Epidermal melanocyte (primary cell): ENCODE results near the gene CACTIN.

Source experiments
- DNase-seq: peaks from one replicate; pipeline ENCODE4 v3.0.0; 2011; ENCODE audit warnings: low spot score; ENCODE audit not compliant: insufficient read length

Gene CACTIN

DNA sequence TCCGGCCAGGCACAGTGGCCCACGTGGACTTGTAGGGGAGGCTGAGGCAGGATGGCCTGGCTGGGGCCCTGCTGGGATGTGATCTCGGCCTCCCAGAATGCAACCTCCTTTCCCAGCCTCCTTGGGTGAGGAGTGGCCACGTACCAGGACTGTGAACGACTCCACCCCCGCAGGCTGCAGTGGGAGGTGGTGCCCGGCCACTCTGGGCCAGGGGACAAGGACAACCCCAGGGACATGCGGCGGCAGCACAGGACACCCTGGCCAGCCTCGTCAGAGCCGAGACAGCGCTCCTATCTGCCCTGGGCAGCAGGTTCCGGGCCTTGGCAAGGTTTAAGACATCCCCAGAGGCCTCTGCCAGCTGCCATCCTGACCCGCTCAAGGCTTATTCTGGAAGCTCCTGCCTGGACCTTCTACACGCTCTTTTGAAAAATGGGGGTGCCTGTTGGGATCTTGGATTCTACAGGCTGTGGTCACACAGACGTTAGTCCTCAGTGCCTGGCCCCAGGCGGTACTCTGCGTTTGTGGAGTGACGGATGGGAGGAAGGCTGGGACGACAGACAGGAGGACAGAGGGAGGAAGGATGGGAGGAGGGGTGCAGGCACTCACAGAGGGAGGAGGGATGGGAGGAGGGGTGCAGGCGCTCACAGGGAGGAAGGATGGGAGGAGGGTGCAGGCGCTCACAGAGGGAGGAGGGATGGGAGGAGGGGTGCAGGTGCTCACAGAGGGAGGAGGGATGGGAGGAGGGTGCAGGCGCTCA is 19.9 kb upstream of the CACTIN start:
- DNase-seq = no peak

DNA sequence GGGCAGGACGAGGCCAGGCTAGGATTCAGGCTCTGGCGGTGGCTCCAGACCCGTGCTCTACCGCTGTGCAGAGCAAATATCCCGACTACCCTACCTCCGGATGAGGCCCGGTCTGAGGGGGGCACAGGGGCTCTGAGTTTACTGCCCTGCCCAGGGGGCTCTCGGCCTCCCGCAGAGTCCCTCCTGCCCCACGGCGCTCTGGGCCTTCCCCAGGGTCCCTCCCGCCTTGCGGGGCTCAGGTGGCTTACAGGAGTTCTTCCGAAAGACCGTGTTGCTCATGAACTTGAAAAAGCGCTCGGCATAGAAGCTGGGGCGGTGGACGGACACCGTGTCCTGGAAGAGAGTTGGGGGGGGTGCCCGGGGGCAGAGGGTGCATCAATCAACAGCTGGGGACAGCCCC is 19.1 kb upstream of the CACTIN start:
- no peak for DNase-seq

DNA sequence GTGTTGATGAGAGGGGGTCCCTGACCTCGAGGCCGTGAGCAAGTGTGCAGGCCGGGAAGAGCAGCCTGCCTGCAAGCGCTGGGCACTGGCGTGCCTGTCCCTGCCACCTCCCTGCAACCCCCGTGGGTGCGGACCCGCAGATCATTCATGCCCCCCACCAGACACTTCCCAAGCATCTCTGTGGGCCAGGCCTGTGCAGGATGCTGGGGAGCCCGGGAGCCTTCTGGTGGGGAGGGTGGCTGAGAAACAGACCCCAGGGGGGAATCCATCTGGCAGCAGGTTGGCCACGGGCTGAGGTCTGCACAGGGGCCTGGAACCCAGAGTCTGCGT is 18.4 kb upstream of the CACTIN start:
- DNase-seq = no peak

DNA sequence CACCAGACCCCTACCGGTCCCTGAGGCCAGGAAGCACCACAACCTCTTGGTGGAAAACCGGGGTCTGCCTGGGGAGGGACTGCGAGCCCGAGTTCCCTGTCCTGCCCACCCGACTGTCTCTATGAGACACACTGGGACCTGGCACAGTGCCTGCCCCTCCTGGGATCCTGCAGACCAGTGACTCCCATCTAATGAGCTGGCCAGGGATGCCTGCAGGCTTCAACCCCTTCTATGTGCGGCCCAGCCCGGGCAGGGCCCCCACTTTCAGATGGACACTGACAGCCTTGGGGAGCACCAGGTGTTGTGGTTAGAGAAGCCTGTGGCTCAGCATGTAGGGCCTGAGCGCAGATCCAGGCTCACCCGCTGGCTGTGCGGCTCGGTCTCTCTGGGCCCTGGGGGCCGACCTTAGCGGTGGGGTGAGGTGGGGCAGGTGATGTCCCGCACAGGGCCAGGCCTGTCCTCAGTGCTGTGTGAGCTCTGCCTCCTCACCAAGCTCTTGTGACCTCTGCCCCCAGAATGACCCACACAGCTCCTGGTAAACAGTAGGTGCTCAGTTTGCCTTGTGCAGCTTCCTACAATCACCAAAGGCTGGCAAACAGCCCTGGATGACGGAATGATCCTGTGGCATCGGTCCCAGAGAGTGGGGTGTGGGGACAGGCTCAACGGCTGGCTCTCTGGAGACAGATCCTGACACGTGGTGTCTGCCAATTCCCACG is 17.9 kb upstream of the CACTIN start:
- no peak for DNase-seq

DNA sequence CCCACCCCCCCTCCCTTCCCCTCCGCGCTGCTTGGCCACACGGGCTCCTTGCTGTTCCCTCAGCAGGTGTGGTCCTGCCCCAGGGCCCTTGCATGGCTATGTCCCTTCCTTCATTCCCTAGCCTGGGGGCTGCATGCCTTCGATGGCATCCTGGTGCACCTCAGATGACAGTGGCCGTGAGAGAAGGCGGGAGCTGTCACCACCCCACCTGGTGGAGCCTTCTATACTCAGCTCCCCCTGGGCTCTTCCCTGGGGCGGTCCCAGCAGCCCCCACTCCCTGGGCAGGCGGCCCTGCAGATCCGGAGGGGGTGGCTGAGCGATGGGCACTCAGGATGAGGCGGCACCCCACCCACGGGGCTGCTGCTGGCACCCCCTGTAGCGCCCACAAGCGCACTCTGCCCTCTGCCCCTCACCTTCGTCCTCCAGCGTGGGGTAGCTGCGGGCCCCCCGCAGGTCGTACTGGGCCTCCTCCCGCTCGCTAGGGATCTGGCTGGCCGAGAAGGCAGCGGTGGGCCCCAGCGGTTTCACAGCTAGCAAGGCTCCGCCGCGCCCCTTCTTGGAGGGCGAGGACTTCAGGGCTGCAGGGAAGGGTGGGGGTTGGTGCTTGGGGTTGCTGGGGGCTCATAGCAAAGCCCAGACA is 17.2 kb upstream of the CACTIN start:
- DNase-seq = no peak

DNA sequence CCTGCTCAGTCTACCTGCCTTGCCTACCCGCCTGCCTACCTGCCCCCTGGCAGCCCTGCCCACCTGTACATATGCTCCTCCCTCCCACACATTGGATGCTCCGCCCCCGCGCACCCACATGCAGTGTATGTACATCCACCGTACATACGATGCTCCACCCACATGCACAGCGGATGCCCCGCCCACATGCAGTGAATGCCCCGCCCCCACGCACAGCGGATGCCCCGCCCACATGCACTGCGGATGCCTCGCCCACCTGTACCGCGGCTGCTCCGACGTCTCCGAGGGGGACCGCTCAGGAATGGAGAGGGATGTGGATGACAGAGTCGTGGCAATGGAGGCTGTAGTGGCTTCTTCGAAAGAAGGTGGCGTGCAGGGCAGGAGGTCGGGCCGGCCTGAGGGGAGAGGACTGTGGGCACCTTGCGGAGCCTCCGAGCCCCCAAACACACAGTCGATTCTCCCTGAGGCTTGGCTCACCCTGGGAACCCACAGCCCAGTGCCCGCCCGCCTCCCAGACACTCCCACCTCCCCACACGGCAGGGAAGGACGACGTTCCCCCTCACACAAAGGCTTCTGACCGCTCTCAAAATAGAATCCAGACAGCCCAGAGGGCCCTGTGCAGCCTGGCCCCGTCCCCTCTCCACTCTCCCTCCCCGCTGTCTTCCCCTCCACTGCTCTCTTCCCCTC is 16.5 kb upstream of the CACTIN start:
- no peak for DNase-seq

DNA sequence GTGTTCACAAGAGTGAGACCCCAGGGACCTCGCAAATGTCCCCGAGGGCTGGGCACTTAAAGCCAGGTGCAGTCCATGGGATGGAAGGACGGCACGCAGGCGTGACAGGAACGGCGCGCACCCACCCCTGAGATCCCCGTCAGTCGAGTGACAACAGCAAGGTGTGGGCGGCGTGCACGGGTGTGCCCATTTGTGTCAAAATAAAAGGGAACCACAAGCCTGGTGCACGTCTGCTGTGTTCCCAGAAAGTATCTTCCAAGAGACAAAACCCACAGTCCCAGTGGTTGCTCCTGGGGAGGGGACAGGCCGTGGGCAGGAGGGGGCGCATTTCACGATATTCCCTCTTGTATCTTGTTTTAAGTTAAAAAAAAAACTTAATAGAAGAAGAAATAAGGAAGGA is 15.7 kb upstream of the CACTIN start:
- DNase-seq = no peak

DNA sequence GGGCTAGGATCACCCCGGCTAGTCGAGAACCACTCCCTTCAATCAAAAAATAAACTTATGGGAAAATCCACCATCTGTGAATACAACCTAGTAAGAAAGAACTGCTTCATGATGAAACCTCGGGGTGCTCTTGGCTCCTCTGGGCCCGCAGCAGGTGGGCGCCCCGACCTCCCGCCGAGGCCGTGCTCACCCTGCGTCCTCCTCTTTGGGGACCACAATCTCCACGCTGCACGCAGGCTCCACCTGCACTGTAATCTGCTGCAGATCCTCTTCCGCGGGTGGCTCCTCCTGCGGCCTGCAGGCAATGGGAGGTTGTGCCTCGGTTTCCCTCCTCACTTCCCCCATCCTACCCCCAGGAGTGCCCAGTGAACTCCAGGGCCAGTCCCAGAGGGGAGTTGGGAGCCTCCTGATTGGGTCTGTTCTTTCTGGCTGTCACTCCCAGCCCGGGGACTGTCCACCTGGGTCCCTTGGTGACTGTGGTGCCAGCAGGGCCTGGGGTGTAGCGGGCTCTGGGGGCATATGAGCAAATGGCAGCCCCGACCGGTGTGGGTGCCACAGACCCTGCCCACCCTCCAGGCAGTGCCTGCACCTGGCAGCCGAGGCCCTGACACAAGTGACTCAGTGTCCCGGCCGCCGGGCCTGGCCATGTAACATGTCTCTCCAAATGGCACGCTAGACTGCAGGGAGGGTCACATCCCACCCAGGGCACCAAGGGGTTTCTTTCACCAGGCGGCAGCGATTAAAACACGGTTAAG is 15.1 kb upstream of the CACTIN start:
- DNase-seq = no peak

GRCh38 chr19:3639479-3639878 is 12.9 kb upstream of the CACTIN start:
- no peak for DNase-seq

DNA sequence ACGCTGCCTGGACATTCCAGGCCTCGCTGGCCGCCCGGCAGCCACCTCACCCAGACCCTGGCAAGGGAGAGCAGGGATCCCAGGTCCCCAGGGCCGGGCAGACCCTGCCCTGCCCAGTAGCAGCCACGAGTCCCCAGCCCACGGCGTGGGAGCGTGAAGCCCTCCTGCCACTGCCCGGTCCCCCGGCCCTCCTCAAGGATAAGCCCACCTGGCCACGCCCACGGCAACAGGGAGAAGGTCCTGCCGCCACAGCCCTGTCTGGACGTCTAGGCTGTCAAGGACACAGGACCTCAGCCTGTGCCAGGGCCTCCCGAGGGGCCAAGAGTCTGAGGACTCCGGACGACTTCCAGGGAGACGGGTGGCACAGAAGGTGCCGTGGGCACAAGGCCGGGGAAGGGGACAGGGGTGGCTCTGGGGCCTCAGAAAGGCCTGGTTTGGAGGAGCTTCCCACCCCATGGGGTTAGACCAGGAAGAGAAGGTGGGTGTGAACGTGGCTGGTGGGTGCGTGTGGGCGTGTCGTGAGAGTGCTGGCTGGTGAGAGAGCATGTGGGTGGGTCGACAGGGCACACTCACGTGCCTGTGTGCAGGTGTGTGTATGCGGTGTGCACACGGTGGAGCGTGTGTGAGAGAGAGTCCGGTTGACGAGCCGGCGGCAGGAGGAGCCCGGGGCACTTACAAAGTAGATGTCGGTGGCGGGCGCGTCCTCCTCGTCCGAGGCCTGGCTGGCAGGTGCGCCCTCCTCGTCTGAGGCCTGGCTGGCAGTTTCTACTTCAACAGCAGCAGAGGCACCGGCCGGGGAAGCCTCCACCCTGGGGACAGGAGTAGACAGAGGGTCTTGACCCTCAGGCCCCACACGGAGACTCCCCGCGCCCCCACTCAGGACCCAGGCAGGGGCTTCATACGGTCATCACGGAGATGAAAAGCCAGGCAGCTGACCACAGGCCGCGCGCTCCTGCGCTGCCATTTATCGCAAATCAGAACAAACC is 11.9 kb upstream of the CACTIN start:
- DNase-seq = no peak

- no peak for DNase-seq
Observed at GRCh38 chr19:3637621-3638020, 11.0 kb upstream of the CACTIN start.

DNA sequence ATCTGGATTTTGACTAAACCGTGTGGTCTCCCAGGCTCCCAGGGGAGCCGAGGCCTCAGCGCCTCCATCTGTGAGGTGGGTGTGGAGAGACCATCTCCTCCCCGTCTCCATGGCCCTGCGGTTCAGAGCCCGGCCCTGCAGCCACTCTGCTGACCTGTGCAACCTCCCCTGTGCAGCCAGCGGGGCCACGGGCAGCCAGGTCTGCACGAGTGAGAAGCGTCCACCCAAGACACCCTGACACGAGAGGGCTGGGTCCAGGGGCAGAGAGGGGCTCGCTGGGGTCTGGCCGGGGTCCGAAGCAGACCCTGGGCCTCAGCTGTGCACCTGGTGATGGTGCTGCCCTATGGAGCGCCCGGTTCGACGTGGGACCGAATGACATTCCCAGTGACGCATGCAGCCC is 10.4 kb upstream of the CACTIN start:
- no peak for DNase-seq

DNA sequence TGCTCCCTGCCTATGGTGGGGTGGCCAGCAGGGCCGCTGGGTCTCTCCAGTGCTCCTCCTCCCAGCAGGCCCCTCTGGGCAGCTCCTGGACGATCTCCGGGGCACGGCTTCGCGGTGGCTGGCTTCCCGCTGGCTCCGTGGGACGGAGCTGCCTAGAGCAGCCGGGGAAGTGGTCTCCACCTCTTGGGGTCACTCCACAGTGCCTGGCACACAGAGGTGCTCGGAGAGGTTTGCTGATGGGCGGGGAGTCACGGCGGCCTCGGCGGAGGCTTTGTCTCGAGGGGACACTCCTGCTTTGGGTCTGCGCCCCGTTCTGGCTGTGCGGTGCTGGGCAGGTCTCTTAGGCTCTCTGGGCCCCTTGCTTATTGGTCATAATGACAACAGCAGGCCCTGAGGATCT is 9.9 kb upstream of the CACTIN start:
- DNase-seq = no peak

- DNase-seq = no peak
Observed at GRCh38 chr19:3634496-3635045, 8.0 kb upstream of the CACTIN start.

- DNase-seq = no peak
Observed at GRCh38 chr19:3633559-3633988, 7.0 kb upstream of the CACTIN start.

DNA sequence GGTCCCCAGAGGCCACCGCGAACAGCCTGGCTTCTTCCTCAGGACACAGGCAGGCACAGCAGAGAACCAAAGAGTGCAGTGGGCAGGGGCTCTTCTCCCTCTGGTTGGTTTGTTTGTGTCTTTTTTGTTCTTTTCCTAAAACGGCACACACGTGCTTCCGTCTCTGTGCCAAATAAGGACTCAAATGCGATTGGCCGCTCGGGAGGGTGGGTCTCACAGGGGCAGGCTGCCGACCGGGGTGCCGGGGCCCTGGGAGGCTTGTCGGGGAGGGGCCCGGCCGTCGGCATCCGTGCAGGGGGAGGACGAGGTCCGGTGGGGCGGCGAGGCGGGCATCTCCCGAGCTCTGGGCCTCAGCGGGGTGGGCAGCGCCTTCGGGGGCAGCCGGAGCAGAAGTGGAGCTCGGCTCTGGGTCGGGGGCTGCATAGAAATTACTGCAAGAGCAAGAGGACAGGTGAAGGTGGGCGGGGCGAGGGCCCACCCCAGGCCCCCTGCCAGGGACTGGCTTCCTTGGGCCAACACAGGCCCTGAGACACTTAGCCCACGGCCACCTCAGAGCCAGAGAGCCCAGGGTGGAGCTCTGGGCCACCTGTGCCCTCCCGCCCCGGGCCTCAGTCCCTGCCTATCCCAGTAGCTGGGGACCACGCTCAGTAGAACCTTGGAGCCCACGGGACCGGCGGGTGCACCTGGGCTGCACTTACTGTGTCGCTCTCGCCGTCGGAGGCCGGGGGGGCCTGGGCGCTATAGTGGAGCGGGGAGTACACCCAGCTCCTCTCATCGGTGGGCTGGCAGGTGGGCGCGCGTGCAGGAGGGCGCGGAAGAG is 6.4 kb upstream of the CACTIN start:
- DNase-seq = no peak

DNA sequence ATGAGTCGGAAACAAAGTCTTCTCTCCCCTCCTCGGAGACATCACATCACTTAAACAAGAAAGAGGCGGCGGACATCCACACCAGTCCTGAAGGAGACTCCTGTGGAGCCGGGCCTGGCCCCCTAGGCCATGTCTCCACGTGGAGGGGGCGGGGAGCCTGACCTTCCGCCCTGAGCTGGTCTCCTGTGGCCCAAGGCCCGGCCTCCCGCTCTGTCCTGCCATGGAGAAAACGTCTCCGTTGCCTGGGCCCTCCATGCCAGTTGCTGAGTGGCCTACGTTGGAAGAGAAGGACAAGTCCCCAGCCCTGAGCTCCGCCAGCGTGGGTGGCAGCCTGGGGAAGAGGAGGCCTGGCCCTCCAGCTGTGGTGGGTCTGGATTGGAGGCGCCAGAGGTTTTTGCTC is 5.5 kb upstream of the CACTIN start:
- no peak for DNase-seq

- DNase-seq = no peak
Observed at GRCh38 chr19:3631053-3631861, 4.7 kb upstream of the CACTIN start.
